NB4 (cell line): Measurements from ENCODE around the gene TMEM132C.

Experiments
- DNase-seq: peaks from one replicate; pipeline ENCODE4 v3.0.0; 2010; ENCODE audit warnings: low read depth
- H3K4me3 ChIP-seq: one replicate; pipeline ENCODE4 v1.5.1; 2011; ENCODE audit warnings: mild to moderate bottlenecking, low read depth, low read length, moderate library complexity
- MYC ChIP-seq: IDR thresholded peaks from 2 replicates; pipeline ENCODE4 v1.6.1; 2011; ENCODE audit warnings: low read depth, low read length
- POLR2A ChIP-seq: IDR thresholded peaks from 2 replicates; pipeline ENCODE4 v1.6.1; 2011; ENCODE audit warnings: mild to moderate bottlenecking; ENCODE audit not compliant: insufficient read length; ENCODE audit errors: extremely low read depth
- TF ChIP-seq, protein P1 (sequence below): IDR thresholded peaks from one replicate; pipeline ENCODE4 v1.5.1; 2012; ENCODE audit warnings: low read depth, low read length
- TF ChIP-seq, protein P2 (sequence below): IDR thresholded peaks from 2 replicates; pipeline ENCODE4 v1.6.1; 2011; ENCODE audit warnings: low read depth, low read length

The TMEM132C gene

GRCh38 chr12:128682548-128683275 is 415.7 kb downstream of the TMEM132C start:
- H3K4me3 ChIP-seq: no peak overlapping the region
- no peak for DNase-seq
- TF ChIP-seq, protein P1, sequence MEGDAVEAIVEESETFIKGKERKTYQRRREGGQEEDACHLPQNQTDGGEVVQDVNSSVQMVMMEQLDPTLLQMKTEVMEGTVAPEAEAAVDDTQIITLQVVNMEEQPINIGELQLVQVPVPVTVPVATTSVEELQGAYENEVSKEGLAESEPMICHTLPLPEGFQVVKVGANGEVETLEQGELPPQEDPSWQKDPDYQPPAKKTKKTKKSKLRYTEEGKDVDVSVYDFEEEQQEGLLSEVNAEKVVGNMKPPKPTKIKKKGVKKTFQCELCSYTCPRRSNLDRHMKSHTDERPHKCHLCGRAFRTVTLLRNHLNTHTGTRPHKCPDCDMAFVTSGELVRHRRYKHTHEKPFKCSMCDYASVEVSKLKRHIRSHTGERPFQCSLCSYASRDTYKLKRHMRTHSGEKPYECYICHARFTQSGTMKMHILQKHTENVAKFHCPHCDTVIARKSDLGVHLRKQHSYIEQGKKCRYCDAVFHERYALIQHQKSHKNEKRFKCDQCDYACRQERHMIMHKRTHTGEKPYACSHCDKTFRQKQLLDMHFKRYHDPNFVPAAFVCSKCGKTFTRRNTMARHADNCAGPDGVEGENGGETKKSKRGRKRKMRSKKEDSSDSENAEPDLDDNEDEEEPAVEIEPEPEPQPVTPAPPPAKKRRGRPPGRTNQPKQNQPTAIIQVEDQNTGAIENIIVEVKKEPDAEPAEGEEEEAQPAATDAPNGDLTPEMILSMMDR: no peak
- TF ChIP-seq, protein P2, sequence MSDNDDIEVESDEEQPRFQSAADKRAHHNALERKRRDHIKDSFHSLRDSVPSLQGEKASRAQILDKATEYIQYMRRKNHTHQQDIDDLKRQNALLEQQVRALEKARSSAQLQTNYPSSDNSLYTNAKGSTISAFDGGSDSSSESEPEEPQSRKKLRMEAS: no peak
- TF ChIP-seq POLR2A (no peak), MYC (no peak)

DNA sequence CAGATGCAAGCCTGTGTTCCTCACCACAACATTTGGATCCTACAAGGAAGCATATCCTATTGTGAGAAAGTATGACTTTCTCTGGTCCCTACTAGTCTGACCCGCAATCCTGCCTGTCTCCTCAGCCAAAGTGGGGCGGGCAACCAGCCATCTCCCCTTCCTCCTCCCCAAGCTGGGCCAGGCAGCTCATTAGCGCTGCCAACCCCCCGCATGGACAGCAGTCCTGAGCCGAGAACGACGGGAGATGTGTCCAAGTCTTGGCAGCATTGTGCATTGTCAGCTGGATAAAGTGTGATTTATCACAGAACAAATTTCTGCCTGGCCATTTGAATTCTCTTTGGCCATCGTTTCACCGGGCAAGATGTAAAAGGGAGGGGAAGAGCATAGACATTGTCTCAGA is 417.4 kb downstream of the TMEM132C start:
- H3K4me3 ChIP-seq: no peak overlapping the region
- TF ChIP-seq, protein P2: no peak
- TF ChIP-seq POLR2A: no peak
- TF ChIP-seq, protein P1: no peak
- TF ChIP-seq MYC: no peak
- no peak for DNase-seq

DNA sequence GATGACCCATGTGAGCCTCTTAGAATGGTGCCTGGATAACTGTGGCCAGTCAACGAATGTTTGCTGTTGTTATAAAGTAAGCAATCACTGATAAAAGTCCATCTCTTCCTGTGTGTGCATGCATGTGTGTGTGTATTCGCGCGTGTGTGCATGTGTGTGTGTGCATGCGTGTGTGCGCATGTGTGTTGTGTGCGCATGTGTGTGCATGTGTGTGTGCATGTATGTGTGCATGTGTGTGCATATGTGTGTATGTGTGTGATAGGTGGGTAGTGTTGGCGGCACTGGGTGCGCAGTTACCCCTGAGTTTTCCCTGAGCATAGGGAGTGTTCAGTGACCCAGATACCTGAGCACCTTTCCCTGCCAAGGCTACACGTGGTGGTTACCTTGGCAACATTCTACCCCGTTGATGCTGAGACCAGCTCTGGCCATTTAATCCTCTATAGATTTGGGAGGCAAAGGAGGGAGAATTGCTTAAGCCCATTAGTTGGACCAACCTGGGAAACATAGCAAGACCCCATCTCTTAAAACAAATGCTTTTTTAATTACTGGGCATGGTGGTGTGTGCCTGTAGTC is 419.0 kb downstream of the TMEM132C start:
- no peak overlapping the region for H3K4me3 ChIP-seq
- no peak for TF ChIP-seq POLR2A
- no peak for TF ChIP-seq MYC
- TF ChIP-seq, protein P1: no peak
- TF ChIP-seq, protein P2: no peak
- no peak for DNase-seq

- H3K4me3 ChIP-seq: no peak overlapping the region
- TF ChIP-seq POLR2A (no peak), MYC (no peak)
- TF ChIP-seq, protein P2: no peak
- TF ChIP-seq, protein P1: no peak
These were observed 420.9 kb downstream of the TMEM132C start for GRCh38 chr12:128687851-128688250.

DNA sequence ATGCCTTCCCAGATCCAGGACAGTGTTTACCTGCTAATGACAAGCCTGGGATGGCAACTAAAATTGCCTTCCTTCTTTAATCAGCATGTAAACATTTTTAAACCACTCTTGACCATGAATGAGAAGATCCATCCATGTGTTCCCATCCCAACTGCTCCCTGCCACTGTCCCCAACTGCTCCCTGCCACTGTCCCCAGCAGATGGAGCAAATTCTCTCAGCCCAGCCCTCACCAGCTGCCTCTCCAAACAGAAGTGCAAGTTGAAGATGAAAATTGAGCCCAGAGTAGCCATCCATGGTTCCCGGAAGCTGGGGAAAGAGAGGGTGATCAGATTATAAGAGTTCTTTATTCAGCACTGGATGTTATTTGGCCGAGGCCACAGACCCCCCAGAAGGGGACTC is 423.7 kb downstream of the TMEM132C start:
- TF ChIP-seq MYC (no peak), POLR2A (no peak)
- TF ChIP-seq, protein P2: no peak
- TF ChIP-seq, protein P1: no peak
- no peak overlapping the region for H3K4me3 ChIP-seq
- no peak for DNase-seq

More at GRCh38 chr12:128687851-128688250, 420.9 kb downstream of the TMEM132C start:
- DNase-seq: no peak
